Endothelial cell of umbilical vein (primary cell): ENCODE measurements around the gene TAOK1. TPM values are rescaled to one million over a fixed set of nuclear protein-coding genes. Genes with fewer than 3 reads are reported as not detected.

Experiments
- BruUV-seq: library from RNA; stranded (reverse); fragments of 400-500 nt; replicated peaks from 2 replicates; lab custom pipeline; 2021; lab: Mats Ljungman, UMichigan
- CTCF ChIA-PET: fragments of 300-600, 350-600 bp; sonication (Branson Sonifier 250); formaldehyde crosslinking; loops from one replicate; lab custom pipeline; 2021; ENCODE audit warnings: antibody characterized with exemption, inconsistent platforms; lab: Charles Lee
- POLR2A ChIA-PET: fragments of 300-600, 350-600 bp; sonication (Branson Sonifier 250); formaldehyde crosslinking; loops from one replicate; lab custom pipeline; 2021; ENCODE audit warnings: antibody characterized with exemption, inconsistent platforms; lab: Charles Lee
- DNase-seq: peaks from one replicate; pipeline ENCODE4 v3.0.0-alpha.2; 2011; ENCODE audit warnings: low read depth, low spot score
- FAIRE-seq: peaks from 2 replicates; lab custom pipeline; 2011; peaks lifted over from hg19 to GRCh38; lab: Jason Lieb, UNC
- H2AFZ ChIP-seq: 2 replicates; pipeline ENCODE4 v1.6.0; 2012; ENCODE audit warnings: low read depth, low read length, control low read depth, inconsistent platforms
- H3K27ac ChIP-seq: 2 replicates; pipeline ENCODE4 v1.5.1; 2011; ENCODE audit warnings: low read depth, mild to moderate bottlenecking, control low read depth, low read length, moderate library complexity; ENCODE audit not compliant: insufficient read depth
- H3K27me3 ChIP-seq, 2 experiments: 2 replicates each; pipeline versions ENCODE4 v1.6.0 to v1.6.1; 2011; ENCODE audit warnings: low read length in 2 of 2, mixed read lengths in 1 of 2; ENCODE audit not compliant: control insufficient read depth in 2 of 2, insufficient read depth in 2 of 2
- H3K36me3 ChIP-seq, 2 experiments: 2 replicates in 1 of 2; 3 replicates in 1 of 2; pipeline ENCODE4 v1.5.1; 2011; ENCODE audit warnings: low read length in 2 of 2, mild to moderate bottlenecking in 1 of 2, moderate library complexity in 1 of 2; ENCODE audit not compliant: control insufficient read depth in 2 of 2, insufficient read depth in 2 of 2; ENCODE audit errors: extremely low read depth in 1 of 2
- H3K4me1 ChIP-seq: 3 replicates; pipeline ENCODE4 v1.5.1; 2011; ENCODE audit warnings: mild to moderate bottlenecking, low read length; ENCODE audit not compliant: control insufficient read depth, insufficient read depth; ENCODE audit errors: extremely low read depth
- H3K4me2 ChIP-seq: 2 replicates; pipeline ENCODE4 v1.6.1; 2011; ENCODE audit warnings: low read length, control low read depth, mixed read lengths; ENCODE audit not compliant: insufficient read depth
- H3K4me3 ChIP-seq, 3 experiments: fragments of 200-600 bp in 1 of 3; sonication (generic), shearing (Covaris generic) in 1 of 3; replicated peaks in 1 of 3; 2 replicates each; pipeline ENCODE4 v1.5.1; 2011 to 2016; ENCODE audit warnings: control low read depth in 3 of 3, low read length in 3 of 3, mild to moderate bottlenecking in 2 of 3, inconsistent platforms in 1 of 3, low read depth in 1 of 3, moderate library complexity in 1 of 3; ENCODE audit not compliant: insufficient read depth in 1 of 3
- H3K79me2 ChIP-seq: 2 replicates; pipeline ENCODE4 v1.6.0; 2012; ENCODE audit warnings: low read length, inconsistent platforms; ENCODE audit not compliant: control insufficient read depth, insufficient read depth
- H3K9ac ChIP-seq: replicated peaks from 2 replicates; pipeline ENCODE3; 2011; ENCODE audit warnings: low read length, control low read depth; ENCODE audit not compliant: insufficient read depth; ENCODE audit errors: extremely low read depth
- H3K9me1 ChIP-seq: replicated peaks from 3 replicates; pipeline ENCODE4 v1.6.0; 2011; ENCODE audit warnings: mild to moderate bottlenecking, low read length; ENCODE audit not compliant: control insufficient read depth, insufficient read depth; ENCODE audit errors: extremely low read depth
- H3K9me3 ChIP-seq: replicated peaks from 2 replicates; pipeline ENCODE4 v1.5.1; 2012; ENCODE audit warnings: low read length, inconsistent platforms; ENCODE audit not compliant: control insufficient read depth, insufficient read depth
- H4K20me1 ChIP-seq: replicated peaks from 2 replicates; pipeline ENCODE3; 2011; ENCODE audit warnings: mild to moderate bottlenecking, low read length; ENCODE audit not compliant: control insufficient read depth, insufficient read depth; ENCODE audit errors: extremely low read depth
- CTCF ChIP-seq, 2 donors: IDR thresholded peaks; 1 replicate in 1 of 2; 2 replicates in 1 of 2; pipeline ENCODE4 v1.5.1; 2011; ENCODE audit warnings: low read length in 2 of 2, mild to moderate bottlenecking in 2 of 2, moderate library complexity in 2 of 2, control low read depth in 1 of 2, inconsistent platforms in 1 of 2, low read depth in 1 of 2; ENCODE audit not compliant: insufficient read depth in 1 of 2; ENCODE audit errors: extremely low read depth in 1 of 2
- EZH2 ChIP-seq: IDR thresholded peaks from 2 replicates; pipeline ENCODE4 v1.6.1; 2012; ENCODE audit warnings: borderline replicate concordance, low read depth, mild to moderate bottlenecking, moderate library complexity, low read length, inconsistent platforms; ENCODE audit not compliant: severe bottlenecking
- FOS ChIP-seq: IDR thresholded peaks from 2 replicates; pipeline ENCODE4 v1.6.1; 2011; ENCODE audit warnings: mild to moderate bottlenecking, low read length, moderate library complexity, borderline replicate concordance; ENCODE audit not compliant: insufficient read depth
- GATA2 ChIP-seq: IDR thresholded peaks from 2 replicates; pipeline ENCODE4 v1.7.0; 2011; ENCODE audit warnings: low read depth, mild to moderate bottlenecking, moderate library complexity, mixed read lengths, low read length; ENCODE audit not compliant: insufficient read length, insufficient read depth
- JUN ChIP-seq: IDR thresholded peaks from 2 replicates; pipeline ENCODE4 v1.6.1; 2011; ENCODE audit warnings: borderline replicate concordance, low read depth; ENCODE audit not compliant: insufficient read length, insufficient read depth
- MAX ChIP-seq: IDR thresholded peaks from 2 replicates; pipeline ENCODE4 v1.6.1; 2011; ENCODE audit not compliant: insufficient read depth, insufficient read length
- MYC ChIP-seq: IDR thresholded peaks from one replicate; pipeline ENCODE4 v1.6.1; 2011; ENCODE audit warnings: mild to moderate bottlenecking, low read depth, low read length
- POLR2A ChIP-seq: IDR thresholded peaks from 2 replicates; pipeline ENCODE4 v1.6.1; 2012; ENCODE audit warnings: low read depth, mild to moderate bottlenecking, control low read depth, low read length
- POLR2AphosphoS5 ChIP-seq: IDR thresholded peaks from 2 replicates; pipeline ENCODE4 v1.6.1; 2012; ENCODE audit warnings: low read depth, mild to moderate bottlenecking, control low read depth, low read length, moderate library complexity; ENCODE audit not compliant: insufficient read depth
- dilution Hi-C: fragments of 300-500 bp; cut with MboI; formaldehyde crosslinking; loops from one replicate; pipeline ENCODE4 v1.15.0; 2019; ENCODE audit warnings: low sequenced_read_pairs; ENCODE audit not compliant: extremely low pct_ligation_motif_present
- intact Hi-C: fragments of 100-400 bp; cut with micrococcal nuclease; formaldehyde crosslinking; loops from one replicate; pipeline ENCODE4 v1.10.0; 2022
- polyA plus RNA-seq, 4 experiments: library from polyadenylated mRNA; depleted of rRNA in 3 of 4; stranded (reverse) in 3 of 4; unstranded in 1 of 4; fragments of >200 nt; gene quantifications; 2 replicates each; pipeline versions ENCODE4 v1.2.1 to v1.2.3, GENCODE V29; 2011 to 2012; ENCODE audit warnings: missing spikeins in 1 of 4
- total RNA-seq: library from RNA; stranded (reverse); gene quantifications from 2 replicates; pipeline ENCODE4 v1.2.3, GENCODE V29; 2021

The TAOK1 gene
- total and polyA plus RNA-seq, 2 donors (not counting 3 experiments of a cell fraction or from before 2014, with no cell fraction given): 11.0 to 82.2 TPM

GRCh38 chr17:29352146-29352545 is 38.0 kb upstream of the TAOK1 start:
- no TSS peak for BruUV-seq
- no peak overlapping the region for H3K4me2 ChIP-seq
- DNase-seq (no peak), FAIRE-seq (no peak)
- no peaks in the 10 kb centered on the region for H3K4me1 ChIP-seq
- no peak overlapping the region for H2AFZ ChIP-seq
- dilution Hi-C loops (no loop called here), intact Hi-C loops (no loop called here)
- no peak overlapping the region for H3K4me3 ChIP-seq
- ChIA-PET POLR2A (interaction anchor here (0.6 kb wide), 1 partner anchor 9 kb away, joined by 4 read pairs; no protein-coding TSS in a partner anchor), CTCF (interaction anchor here (0.7 kb wide), 1 partner anchor 203 kb away, joined by 4 read pairs; no protein-coding TSS in a partner anchor)
- no peaks in the 10 kb centered on the region for H3K36me3 ChIP-seq
- H3K27me3 ChIP-seq: peaks cover 0 to 5% of the 10 kb centered on the region in 2 experiments
- H3K79me2 ChIP-seq: no peaks in the 10 kb centered on the region
- no peak overlapping the region for H3K9ac ChIP-seq
- no peak overlapping the region for H3K27ac ChIP-seq
- no peaks in the 10 kb centered on the region for H3K9me1 ChIP-seq
- TF ChIP-seq EZH2 (no peak), POLR2A (no peak), CTCF (IDR thresholded peaks at IDR 0.05; ENCODE audit: extremely low read depth in 1 of 2, insufficient read depth in 1 of 2, low read depth in 1 of 2, low read length in 2 of 2) (no peak), POLR2AphosphoS5 (no peak), FOS (no peak), MAX (no peak), MYC (no peak), GATA2 (no peak), JUN (no peak)
- no peaks in the 10 kb centered on the region for H4K20me1 ChIP-seq
- no peaks in the 10 kb centered on the region for H3K9me3 ChIP-seq
